ENCODE measurements around the gene STK11.

DNA sequence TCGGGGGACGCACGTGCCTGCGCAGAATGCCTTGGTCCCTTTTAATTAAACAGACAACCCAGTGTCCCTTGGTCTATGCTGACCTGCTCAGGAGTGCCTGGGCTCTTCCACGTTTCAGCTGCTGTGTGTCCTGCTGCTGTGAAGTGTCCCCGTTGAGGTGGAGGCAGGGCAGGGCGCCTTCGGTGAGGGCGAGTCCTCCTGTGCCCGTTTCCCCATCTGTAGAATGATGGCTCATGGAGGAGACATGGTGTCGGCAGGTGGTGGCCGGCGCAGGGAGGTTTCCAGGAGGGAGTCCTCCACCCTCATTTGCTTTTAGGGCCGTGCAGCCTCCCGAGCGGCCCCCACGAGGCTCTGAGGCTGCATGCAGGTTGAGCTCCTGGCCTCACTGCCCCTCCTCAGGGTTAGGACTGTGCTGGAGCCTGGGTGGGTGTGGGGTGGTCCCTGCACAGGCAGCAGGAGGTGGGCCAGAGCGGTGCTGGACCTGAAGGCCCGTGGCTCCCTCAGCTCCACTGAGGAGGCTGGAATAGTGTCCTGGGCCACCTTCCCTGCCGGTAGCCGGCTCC is 8.8 kb downstream of the STK11 start:
- TF ChIP-seq, protein P1, sequence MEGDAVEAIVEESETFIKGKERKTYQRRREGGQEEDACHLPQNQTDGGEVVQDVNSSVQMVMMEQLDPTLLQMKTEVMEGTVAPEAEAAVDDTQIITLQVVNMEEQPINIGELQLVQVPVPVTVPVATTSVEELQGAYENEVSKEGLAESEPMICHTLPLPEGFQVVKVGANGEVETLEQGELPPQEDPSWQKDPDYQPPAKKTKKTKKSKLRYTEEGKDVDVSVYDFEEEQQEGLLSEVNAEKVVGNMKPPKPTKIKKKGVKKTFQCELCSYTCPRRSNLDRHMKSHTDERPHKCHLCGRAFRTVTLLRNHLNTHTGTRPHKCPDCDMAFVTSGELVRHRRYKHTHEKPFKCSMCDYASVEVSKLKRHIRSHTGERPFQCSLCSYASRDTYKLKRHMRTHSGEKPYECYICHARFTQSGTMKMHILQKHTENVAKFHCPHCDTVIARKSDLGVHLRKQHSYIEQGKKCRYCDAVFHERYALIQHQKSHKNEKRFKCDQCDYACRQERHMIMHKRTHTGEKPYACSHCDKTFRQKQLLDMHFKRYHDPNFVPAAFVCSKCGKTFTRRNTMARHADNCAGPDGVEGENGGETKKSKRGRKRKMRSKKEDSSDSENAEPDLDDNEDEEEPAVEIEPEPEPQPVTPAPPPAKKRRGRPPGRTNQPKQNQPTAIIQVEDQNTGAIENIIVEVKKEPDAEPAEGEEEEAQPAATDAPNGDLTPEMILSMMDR (IDR thresholded peaks at IDR 0.05; ENCODE audit: low read depth, low read length) = no peak
- no peak for TF ChIP-seq EZH2phosphoT487 (IDR thresholded peaks at IDR 0.05; ENCODE audit: low read depth)
